HPDE6-E6E7 (cell line): ENCODE results near the gene PFDN2.
"Not testable (repeated sequence)": the region's sequence is repeated elsewhere in the genome, so short reads cannot be mapped to it uniquely, and the experiment has no call there.

Experiments used
- DNase-seq: peaks from one replicate; pipeline ENCODE4 v3.0.0; 2011; ENCODE audit warnings: missing footprints; ENCODE audit errors: extremely low spot score

Gene PFDN2

DNA sequence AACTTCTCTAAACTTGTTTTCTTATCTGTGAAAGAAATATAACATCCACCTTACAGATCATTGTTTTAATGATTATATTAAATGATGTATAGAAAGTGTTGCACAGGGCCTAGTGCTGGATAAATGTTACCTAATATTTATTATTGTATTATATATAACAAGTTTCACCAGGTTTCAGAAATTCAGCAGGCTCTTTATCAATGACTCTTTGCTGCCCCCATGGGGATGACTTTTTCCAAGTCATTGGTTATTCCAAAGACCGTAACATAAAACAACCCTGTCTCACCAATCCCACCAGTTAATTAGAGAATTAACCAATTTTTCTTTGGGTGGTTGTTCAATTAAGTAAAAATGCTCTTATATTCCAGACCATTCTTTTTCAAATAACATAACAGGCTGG, 21.9 kb upstream of the PFDN2 start:
- peak; percentile 39 for DNase-seq

DNA sequence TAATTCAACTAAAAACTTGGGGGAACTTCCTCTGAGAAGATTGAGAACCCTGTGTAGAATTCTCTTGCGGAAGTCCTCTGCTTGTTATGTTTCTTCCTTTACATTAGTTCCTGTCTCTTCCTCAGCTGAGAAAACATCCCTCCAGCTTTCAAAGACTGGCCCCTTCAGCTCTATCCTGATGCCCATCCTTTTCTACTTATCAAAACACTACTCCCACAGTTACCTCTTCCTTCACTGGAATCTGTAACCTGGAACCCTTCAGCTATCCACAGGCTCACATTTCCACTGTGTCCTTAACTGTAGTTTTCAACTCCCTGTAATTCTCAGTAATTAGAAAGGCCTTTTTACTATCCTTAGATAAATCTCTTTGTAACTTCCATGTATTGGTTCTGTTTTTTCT, 20.6 kb upstream of the PFDN2 start:
- DNase-seq: no peak

DNA sequence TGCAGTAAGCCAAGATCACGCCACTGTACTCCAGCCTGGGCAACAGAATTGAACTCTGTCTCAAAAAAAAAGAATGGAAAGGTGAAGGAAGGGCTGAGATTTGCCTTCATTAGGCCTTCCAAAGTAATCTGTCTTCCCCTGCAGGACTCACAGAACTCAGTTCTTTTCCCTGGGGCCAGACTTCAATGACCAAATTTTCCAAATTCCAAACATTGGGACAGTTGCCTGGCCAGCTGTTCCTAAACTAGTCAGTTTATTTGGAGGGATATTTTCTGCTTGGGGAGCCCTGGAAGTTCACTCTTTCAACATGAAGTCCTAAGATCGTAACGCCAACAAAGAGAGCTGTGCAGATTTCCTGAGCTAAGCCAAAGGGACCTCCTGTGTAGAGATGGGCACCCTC, 20.0 kb upstream of the PFDN2 start:
- DNase-seq: no peak

DNA sequence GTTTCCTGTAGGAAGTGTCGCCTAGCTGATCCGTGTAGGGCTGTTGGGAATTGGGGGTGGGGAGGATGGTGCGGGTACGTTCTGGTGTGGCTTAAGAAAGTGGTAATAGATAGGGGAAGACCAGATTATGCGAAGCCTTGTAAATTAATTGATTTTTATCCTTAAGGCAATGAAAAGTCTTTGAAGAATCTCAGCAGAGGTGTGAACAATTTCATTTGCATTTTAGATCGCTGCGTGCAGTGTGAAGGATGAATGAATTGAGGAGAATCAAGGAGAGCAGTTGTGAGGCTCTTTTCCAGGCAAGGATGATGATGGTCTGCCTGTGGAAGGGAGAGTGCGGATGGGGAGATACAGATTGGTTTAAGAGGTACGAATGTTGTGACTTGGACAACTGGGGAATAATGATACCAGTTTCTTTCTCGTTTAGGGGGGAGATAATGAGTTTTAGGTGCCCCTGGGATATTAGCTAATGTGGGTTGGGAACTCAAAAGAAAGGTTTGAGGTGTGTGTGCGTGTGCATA, 15.4 kb upstream of the PFDN2 start:
- DNase-seq: no peak

DNA sequence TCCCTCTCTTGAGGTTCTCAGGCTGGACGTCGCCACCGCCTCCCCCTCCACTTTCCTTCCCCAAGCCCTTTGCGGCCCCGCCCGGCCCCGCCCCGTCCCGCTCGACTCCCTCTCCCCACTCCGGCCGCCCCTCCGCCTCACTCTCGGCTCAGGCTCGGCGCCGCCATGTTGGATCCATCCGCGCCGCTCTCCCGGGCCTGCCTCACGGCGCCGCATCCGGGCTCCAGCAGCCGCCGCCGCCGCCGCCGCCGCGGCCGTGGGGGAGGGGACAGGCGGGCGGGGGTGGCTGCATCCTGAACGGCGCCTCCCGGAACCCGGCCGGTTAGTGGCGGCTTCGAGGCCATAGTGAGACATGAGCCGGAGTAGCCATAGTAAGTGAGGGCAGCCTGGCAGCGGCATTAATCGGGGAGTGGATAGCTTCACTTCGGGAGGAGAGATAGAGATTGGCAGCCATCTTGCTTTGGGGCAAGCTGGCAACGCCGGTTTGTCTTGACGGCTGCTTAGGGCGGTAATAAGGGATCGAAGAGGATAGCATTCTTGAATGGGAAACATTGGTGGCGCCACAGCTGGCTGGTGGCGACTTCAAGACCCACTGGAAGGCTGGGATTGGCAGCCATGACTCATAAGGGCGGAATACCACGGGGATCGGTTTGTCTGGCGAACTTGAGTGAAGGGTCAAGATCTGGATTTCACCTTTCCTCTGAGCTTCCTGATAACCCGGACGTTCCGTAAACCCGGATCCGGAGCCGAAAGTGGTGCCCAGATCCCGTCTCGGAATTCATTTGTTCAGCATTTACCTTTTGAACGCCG, 14.8 kb upstream of the PFDN2 start, which contains the start of gene DEDD:
TSS of gene DEDD (minus strand) at position 258 of the 810 bp plus-strand sequence. CDS start 8,205 bp downstream, outside the sequence.
- DNase-seq: peak; percentile 91

DNA sequence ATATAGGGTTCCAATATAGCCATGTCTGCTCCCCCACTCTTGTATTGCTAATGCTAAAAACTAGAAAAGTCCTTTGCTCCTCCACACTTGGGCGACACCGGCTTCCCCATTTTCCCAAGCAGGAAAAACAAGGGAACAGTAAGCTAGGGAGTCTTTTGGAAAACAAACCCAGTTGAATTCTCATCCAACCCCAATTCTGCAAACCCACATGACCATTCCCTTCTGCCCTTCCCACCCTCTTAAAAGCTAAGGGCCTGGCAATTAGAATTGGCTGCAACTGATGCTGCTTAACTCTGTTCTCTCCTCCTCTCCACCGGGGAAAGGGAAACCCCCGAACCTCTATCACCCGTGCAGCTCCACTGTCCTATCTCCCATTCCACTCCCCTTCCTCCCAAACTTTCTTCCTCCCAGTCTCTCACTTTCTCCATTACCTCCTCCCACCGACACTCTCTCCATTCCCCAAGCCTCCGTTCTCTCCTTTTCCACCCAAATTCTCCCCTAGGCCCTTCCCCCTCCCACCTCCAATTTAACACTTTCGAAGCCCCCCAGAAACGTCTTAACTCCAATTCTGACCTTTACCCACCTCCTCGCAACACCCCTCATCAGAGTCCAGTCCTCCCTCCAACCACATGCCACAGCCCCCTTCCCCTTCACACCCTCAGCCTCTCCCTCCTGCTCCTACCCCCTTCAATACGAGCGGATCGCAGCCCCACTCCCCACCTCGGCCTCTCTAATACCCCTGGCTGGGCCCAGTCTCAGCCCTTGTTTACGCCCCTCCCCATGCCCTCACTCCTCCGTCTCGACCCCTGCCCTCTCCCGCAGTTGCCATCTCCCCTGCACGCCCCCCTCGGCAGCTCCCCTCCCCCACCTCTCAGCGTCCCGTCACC, 13.9 kb upstream of the PFDN2 start:
- DNase-seq: no peak

DNA sequence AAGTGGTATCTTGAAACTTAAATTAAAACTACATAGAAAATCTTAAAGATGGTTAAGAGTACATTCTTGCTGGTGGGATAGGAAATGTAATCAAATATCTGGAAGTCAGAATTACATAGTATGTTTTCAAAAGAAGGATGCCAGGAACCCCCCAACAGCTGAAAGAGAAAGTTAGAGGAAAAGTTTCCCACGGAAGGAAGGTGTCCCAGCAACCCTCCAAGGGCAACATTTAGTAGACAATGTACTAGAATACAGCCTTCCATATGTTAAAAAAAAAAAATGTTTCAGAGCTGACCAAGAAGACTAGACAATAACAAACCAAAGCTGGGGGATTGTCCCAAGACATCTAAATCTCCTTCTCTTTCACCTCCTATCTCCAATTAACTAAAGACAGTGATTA, 12.4 kb upstream of the PFDN2 start:
- no peak for DNase-seq

DNA sequence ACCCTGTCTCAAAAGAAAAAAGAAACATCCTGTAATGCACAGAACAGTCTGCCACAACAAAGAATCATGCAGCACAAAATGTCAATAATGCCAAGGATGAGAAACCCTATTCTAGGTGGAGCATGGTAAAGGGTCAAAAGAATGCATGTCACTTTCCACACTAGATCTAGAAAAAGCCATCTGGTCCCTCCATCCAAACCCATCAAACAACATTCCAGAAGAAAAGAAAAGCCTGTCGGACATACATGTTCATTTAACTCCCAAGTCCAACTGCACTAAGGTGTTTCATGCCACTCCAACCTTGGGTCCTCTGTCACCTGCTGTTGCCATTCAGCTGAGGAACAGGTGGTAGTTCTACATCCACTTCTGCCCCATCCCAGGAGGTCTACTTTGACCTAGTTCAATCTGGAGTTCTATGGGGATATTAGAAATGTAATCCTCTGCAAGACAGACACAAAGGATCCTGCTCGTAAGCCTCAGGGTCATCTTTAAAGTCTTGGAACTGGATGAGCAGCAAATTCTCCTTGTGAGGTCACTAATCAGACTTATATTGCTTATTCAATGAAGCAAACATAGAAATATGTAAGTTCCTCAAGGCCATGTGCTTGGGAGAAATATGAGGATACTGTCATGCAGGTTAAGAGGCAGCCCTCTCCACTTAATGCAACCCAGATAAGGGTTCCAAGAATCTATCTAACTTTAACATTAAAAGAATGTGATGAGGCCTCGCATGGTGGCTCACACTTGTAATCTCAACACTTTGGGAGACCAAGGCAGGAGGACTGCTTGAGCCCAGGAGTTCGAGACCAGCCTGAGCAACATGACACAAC, 11.0 kb upstream of the PFDN2 start:
- no peak for DNase-seq

DNA sequence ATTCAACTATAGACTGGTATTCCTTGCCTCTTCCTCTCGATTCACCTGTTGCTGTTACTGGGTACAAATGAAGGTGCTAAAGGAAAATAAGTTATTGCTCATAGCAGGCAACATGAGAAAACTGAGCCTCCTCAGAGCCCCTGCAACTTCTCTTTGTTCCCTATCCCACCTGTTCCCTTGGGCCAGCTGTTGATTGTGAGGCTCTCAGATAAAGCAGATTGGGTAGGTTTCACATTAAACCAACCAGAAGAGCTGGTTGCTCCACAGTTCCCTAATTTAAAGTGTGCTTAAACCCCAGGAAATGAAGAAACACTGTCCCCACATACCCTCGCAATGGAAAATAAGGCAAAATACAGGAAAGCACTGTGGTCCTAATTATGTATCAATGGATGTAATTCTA, 9.8 kb upstream of the PFDN2 start:
- no peak for DNase-seq

DNA sequence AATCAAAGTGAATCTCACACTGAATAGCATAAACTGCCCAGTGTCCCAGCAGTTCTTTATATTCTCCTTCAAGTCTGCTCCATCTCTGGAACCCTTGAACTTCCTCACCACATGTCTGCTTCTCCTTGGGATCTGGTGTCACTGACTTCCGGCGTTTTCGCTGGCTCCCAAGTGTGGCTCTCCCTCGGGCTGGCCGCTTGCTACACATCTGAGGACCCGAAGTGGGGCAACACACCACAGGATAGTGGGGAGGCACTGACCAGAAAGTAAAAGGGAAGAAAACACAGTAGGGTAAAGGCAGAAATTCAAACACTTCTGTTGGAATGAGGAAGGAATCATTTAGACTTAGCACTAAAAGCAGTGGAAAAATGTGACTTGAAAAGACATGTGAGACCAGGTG, 5.1 kb upstream of the PFDN2 start:
- DNase-seq: no peak

DNA sequence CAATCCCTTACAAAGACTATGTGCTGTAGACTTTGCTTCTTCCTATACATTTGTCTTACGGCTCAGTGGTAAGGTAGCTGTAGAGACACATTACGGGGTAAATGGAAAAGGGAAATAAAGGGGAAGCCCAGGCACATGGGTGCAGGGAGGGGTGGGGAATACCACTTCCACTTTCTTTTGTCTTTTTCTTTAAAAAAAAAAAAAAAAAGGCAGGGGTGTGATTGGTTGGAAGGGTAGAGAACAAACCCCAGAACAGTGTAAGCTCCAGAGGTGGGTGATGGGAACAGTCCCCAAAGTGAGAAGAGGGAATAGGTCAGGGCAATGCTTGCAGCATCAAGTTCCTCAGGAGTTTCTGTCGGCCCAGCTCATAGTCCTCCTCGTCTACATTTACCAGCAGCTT, 4.0 kb upstream of the PFDN2 start:
- no peak for DNase-seq

DNA sequence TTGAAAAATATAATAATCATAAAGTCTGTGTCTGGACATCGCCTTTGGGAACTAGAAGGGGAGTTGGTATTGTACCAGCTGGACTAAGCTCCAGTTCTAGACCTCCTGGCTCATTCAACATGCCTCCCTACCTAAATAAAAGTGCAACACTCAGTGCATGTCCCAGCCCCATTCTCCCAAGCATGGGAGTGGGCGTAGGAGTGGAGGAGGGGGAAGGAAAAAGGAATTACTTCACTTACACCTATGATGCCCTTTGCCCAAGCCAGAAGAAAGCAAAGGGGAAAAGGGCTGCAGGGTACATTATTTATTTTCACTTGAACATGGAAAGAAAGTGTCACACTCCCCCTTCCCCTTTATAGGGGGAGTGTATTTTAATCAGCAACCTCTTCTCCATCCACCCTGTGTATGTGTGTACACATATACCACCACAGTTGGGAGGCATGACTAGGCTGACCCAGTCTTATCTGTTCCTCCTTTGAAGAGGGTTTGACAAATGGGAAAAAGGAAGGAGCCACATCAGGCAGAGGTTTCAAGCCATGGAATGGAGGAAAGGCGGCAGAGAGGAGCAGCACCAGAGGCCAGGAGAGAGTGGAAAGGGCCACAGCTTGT, 3.3 kb upstream of the PFDN2 start:
- DNase-seq: no peak

DNA sequence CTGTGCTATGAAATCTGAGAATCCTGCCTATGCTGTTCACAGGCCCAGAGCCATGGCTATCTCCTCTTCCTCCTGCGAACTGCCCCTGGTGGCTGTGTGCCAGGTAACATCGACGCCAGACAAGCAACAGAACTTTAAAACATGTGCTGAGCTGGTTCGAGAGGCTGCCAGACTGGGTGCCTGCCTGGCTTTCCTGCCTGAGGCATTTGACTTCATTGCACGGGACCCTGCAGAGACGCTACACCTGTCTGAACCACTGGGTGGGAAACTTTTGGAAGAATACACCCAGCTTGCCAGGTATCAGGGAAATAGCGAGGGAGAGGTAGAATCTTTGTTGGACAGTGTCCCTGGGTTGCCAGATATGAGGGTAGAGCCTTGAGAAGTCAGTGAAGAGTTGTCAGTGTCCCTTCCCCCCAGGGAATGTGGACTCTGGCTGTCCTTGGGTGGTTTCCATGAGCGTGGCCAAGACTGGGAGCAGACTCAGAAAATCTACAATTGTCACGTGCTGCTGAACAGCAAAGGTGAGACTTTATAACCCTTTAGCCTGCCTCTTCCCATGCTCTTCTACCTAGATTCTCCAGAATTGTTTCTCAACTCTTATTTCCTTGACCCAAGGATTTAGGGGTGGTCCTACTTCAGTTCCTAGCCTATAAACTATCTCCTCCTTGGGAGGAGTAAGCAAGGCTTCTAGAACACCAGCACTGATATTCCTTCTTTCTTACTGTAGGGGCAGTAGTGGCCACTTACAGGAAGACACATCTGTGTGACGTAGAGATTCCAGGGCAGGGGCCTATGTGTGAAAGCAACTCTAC, 1.5 kb upstream of the PFDN2 start:
- peak; percentile 65 for DNase-seq

DNA sequence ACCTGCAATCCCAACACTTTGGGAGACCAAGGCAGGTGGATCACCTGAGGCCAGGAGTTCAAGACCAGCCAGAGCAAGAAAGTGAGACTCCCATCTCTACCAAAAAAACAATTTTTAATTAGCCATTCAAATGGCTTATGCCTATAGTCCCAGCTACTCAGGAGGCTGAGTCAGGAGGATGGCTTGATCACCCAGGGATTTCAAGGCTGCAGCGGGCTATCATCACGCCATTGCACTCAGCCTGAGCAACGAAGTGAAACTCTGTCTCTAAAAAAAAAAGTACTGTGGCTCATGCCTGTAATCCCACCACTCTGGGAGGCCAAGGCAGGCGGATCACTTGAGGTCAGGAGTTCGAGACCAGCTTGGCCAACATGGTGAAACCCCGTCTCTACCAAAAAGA, 1.9 kb downstream of the PFDN2 start:
- not testable (repeated sequence) for DNase-seq

DNA sequence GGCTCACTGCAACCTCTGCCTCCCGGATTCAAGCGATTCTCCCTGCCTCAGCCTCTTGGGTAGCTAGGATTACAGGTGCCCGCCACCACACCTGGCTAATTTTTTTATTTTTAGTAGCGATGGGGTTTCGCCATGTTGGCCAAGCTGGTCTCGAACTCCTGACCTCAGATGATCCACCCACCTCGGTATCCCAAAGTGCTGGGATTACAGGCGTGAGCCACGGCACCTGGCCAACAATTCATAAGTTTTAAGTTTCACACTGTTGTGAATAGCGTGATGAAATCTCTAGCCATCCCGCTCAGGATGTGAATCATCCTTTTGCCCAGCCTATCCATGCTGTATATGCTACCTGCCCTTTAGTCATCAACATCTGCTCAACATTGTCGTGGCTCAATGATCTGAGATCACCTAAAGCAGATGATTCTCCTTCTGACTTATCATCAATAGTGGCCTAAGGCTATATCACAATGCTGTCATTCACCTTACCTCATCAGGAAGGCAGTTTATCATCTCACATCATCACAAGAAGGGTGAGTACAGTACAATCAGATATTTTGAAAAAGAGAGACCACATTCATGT, 2.6 kb downstream of the PFDN2 start:
- peak; percentile 78 for DNase-seq

DNA sequence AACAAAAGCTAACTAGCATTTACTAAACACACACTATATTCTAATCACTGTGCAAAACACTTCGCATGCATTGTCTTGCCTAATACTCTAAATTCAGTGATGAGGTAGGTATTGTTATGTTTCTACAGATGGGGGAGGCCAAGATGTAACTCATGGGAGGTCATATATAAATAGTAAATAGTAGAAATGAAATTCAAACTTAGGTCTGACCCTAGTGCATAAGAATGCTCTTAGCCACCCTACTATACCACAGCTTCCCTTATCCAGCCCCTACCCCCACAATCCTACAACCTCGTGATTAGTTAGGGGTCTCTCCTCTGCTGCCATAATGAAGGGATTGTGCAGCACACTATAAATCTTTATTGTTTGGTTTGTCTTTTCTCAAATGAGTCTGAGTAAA, 3.3 kb downstream of the PFDN2 start:
- no peak for DNase-seq

DNA sequence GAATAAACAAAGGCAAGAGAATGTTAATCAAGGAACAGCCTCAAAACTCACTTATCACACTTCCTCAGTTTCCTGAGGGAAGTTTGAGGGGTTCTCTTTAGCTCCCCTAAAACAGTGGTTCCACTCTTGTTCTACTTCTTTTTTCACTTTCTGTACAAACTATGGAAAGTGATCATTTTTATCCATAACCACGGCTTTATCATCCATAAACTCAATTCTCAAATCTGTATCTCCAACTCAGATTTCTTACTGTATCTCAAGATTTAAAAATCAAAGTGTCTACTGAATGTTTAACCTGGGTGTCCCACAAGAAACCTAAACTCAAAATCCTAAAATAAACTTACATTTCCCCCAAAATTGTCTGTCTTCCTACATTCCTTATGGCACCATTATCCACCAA, 3.9 kb downstream of the PFDN2 start:
- no peak for DNase-seq

DNA sequence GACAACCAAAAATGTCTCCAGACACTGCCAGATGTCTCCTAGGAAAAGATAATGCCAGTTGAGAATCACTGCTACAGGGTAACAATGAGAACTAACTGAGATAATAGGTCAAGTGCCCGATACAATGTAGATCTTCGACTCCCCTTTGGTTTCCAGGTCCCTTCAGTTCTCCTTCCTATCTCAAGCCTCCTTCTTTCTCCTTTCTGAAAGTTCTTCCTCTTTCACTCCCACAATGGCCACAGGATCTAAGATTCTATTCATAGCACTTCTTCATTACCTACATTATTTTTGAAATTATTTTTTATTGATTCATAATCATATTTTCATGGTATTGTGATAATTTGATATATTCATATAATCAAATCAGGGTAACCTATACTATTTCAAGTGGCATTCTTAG, 6.3 kb downstream of the PFDN2 start:
- no peak for DNase-seq

DNA sequence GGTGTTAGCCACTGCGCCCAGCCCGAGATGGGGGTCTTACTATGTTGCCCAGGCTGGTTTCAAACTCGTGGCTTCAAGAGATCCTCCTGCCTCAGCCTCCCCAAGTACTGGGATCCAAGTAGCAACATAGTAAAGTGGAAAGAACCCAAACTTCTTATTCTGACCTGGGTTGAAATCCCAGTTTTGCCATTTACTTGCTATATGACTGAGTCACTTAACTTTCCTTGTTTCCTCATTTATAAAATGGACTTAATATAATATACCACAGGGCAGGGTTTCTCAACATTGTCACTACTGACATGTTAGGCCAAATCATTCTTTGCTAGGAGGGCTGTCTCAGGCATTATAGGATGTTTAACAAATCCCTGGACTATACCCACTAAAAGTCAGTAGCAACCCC, 6.7 kb downstream of the PFDN2 start:
- DNase-seq: no peak

DNA sequence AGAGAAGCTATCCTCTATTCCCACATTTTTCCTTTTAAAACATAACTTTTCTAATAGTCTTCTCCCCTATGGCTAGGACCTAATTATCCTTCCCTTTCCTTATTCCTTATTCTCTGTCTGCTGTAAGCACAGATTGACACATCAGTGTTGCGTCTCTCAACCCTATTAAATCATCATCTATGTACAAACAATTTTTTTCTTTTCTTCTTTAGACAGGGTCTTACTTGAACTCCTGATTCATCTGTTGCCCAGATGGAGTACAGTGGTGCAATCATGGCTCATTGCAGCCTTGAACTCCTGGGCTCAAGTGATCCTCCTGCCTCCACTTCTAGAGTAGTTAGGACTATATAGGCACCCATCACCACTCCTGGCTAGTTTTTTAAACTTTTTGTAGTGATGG, 11.4 kb downstream of the PFDN2 start:
- no peak for DNase-seq
